HG03175 (cell line): ENCODE measurements around the gene ZNF296.

Source experiments
- ATAC-seq: cut with Tn5 transposase; IDR thresholded peaks from one replicate; pipeline ENCODE4 v1.9.1; 2021; ENCODE audit warnings: mild to moderate bottlenecking, moderate library complexity; ENCODE audit not compliant: unreplicated experiment

The ZNF296 gene

GRCh38 chr19:45061965-45062364 lies 14.3 kb downstream of the ZNF296 start:
- ATAC-seq = no peak

DNA sequence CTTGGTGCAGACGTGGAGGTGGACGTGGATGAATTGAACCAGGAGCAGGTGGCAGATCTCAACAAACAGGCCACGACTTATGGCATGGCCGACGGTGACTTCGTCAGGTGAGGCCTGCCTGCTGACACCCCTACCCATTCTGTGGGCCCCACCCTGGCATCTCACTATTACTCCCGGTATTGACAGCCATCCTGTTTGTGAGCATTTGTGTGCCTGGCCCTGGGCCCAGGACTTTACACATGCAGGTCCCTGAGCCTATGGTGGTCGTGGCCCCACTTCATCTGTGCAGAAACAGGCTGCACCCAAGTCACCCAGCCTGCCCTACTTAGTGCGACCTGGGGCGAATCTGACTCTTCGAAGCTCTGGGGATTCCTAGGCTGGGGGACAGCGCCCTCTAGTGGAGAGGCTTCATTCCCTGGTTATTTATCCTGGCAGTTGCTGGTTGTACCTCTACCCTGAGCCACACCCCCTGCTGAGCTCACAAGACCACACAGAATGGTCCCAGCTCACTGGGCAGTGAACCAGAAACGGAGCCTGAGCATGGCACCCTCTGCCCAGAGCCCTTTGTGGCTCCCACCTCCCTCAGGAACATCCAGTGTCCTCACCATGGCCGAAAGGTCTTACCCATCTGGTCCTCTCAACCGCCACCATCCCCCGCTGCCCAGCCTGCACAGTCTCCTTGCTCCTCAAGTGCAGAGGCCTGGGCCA lies 16.9 kb downstream of the ZNF296 start:
- ATAC-seq = no peak

DNA sequence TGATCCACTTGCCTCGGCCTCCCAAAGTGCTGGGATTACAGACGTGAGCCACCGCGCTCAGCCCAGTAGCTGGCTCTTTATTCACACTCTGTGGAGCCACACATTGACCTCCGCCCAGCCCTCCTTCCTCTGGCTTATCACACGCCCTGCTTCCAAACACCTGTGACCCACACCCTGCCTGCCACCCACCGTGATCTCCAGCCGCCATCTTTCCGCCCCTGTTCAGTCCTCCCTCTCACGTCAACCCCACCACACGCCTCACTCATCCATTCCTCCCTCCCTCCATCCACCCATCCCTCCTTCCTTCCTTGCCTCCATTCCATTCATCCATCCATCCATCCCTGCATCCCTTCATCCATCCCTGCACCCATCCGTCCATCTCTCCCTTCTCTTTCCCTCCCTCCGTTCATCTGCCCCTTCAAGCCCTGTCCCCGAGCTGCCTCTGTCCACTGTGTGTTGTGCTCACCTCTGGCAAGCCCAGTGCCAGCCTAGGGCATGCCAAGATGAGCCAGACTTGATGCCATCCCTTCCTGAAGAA lies 17.6 kb downstream of the ZNF296 start:
- ATAC-seq = no peak

GRCh38 chr19:45057444-45057843 lies 18.8 kb downstream of the ZNF296 start:
- no peak for ATAC-seq

DNA sequence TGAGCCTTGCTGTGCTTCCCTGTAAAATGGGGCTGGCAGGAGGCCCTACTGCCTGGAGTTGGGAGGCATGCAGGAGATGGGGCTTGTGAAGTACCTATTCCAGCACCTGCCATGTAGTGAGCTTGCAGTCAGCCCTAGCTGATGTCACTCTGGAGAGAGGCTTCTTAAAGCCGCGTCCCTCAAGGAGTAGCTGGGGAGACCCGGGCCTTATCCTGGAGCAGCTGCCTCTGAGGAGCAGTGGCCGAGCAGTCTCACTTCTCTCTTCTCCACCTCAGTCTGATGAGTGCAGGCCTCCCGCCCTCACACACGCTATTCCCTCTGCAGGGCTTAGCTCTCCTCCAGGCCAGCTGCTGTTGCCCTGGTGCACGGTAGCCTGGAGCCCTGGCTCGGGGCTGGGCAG lies 19.4 kb downstream of the ZNF296 start:
- no peak for ATAC-seq

- ATAC-seq = no peak
Measured at GRCh38 chr19:45051929-45052579, 24.2 kb downstream of the ZNF296 start.

- ATAC-seq = no peak
Measured at GRCh38 chr19:45050036-45050435, 26.2 kb downstream of the ZNF296 start.

DNA sequence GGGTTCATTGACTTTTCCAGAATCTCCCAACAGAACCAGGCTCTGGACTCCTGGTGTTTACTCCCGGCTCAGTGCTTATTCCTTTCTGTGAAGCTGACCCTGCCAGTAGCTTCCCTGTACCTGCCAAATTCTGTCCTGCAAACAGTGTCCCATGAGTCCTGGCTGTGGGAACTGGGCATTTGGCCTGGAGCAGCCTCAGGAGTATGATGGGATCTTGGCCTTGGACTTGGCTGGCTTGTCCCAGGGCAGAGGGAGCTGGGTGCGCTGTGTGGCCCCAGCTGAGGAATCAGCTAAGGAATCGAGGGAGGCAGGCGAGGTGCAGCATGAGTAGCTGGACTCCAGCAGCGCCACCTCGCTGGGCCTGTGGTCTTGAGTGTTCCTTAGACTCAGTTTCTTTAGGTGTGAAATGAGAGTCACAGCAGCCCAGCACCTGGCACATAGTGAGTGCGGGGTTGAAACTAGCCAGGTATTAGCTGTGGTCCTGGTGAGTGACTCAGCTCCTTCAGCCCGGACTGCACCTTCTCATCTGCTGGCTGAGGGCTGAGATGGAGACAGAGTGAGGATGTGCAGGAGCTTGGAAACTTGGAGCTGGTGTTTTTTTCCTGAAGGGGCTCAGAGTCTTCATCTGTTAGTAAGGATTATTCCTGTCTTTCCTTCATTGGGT lies 27.1 kb downstream of the ZNF296 start:
- ATAC-seq = no peak

DNA sequence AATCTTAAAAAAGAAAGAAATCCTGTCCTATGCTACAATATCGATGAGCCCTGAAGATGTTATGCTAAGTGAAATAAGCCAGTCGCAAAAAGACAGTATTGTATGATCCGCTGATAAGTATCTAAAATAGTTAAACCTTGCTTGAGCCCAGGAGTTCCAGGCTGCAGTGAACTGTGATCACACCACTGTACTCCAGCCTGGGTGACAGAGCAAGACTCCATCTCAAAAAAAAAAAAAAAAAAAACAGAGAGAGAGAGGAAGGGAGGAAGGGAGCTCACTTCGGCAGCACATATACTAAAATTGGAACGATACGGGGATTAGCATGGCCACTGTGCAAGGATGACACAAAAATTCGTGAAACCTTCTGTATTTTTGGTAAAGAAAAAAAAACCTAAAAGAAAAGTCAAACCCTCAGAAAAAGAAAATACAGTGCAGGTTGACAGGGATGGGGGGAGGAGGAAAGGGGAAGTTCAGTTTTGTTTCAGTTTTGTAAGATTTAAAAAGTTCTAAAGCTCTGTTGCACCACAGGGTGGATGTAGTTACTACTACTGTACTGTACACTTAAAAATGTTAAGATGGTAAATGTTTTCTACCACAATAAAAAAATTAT lies 29.0 kb downstream of the ZNF296 start:
- ATAC-seq = no peak

- no peak for ATAC-seq
Measured at GRCh38 chr19:45046355-45046754, 29.9 kb downstream of the ZNF296 start.

- ATAC-seq = no peak
Measured at GRCh38 chr19:45045671-45046353, 30.5 kb downstream of the ZNF296 start.

- ATAC-seq = no peak
Measured at GRCh38 chr19:45041125-45041524, 35.2 kb downstream of the ZNF296 start.

DNA sequence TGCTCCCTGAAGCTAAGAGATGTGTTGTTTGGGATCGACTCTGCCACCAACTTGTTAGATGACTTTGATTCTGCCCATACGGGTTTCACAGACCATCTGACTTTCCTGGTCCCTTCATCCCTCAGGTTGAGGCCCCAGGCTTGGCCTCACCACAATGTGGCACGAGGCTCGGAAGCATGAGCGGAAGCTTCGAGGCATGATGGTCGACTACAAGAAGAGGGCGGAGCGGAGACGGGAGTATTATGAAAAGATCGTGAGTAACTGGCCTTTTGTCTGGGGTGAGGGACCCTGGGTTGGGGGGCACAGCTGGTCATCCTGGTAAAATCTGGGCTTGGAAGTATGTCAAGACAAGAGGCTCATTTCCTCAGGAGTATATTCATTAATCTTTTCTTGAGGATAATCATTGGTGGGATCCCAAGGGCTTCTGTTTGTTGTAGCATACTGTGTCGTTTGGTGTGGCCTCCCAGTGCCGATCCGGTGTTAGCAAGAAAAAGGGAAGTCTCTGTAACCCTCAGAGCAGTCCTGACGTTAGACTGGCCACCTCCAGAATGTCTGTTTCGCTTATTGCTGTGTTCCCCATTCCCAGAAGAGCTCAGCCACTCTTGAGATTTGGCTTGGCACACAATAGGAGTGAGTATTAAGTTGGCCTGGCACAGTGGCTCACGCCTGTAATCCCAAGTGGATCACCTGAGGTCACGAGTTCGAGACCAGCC lies 36.1 kb downstream of the ZNF296 start:
- ATAC-seq = no peak

GRCh38 chr19:45038931-45039893 lies 37.1 kb downstream of the ZNF296 start, which contains the start of gene CLASRP:
TSS of gene CLASRP (plus strand) at chr19:45039045. CDS start at chr19:45040213, 1,168 bp downstream.
- peak; percentile 82 for ATAC-seq

- ATAC-seq = no peak
Measured at GRCh38 chr19:45037393-45038169, 38.7 kb downstream of the ZNF296 start.

DNA sequence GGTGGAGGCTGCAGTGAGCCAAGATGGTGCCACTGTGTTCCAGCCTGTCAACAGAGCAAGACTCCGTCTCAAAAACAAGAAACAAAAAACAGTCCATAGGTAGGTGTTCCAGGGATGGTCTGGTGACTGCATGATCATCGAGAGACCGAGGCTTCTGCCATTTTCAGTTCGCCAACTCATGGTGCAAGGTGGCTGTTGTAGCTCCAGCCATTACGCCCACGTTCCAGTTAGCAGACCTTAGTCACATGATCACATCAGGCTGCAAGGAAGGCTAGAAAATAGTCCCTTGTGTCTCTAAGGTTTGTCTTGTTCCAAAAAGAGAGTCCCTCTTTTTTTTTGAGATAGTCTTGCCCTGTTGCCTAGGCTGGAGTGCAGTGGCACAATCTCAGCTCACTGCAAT lies 40.5 kb downstream of the ZNF296 start:
- ATAC-seq = no peak

- no peak for ATAC-seq
Measured at GRCh38 chr19:45032421-45032820, 43.9 kb downstream of the ZNF296 start.

- no peak for ATAC-seq
Measured at GRCh38 chr19:45030825-45031224, 45.5 kb downstream of the ZNF296 start.
